GM20000 (cell line): ENCODE data around the gene INTS6L.
"Not testable (repeated sequence)": the region's sequence is repeated elsewhere in the genome, so short reads cannot be mapped to it uniquely, and the experiment has no call there.

Source experiments
- DNase-seq: peaks from one replicate; pipeline ENCODE4 v3.0.0; 2012; ENCODE audit warnings: low spot score
- CTCF ChIP-seq: IDR thresholded peaks from 2 replicates; pipeline ENCODE4 v1.5.1; 2012; ENCODE audit warnings: mild to moderate bottlenecking, control low read depth; ENCODE audit errors: extremely low read depth, missing control alignments

Gene INTS6L

GRCh38 chrX:135605906-135606305 is 85.4 kb downstream of the INTS6L start:
- no peak for TF ChIP-seq CTCF
- DNase-seq, result no peak

DNA sequence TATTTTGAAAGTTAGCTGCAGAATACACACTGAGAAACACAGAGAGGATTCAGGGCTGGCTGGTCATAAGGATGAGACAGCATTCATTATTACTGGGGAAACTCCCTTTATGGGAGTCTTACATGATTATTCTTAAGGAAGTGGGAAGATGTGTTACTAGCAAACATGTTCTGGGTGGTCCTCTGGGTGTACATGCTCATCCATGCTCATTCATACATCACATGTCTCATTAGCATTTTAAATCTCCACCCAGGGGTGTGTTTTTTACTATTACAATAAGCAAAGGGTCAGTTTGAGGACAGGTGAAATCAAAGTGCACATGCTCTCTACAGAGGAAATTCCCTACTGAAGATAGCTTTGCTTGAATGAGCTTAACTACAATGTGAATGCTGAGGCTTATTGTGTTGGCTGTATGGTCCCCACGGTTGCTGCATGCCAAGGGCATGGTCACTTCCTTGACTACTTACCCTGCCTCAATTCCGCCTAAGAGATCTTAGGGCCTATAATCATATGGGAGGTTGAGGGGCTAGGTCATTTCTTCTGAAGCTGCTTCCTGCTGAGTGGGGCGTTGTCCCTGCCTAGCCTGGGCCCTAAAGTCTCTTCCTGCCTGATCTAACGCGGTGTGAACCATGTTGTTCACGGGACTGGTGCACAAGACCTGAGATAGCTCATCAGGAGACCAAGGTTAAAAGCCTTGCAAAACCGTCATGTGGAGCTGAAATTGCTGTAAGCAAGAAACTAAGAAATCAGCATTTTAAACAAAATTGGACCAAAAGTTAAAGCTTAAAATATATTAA is 104.1 kb downstream of the INTS6L start:
- not testable (repeated sequence) for DNase-seq

DNA sequence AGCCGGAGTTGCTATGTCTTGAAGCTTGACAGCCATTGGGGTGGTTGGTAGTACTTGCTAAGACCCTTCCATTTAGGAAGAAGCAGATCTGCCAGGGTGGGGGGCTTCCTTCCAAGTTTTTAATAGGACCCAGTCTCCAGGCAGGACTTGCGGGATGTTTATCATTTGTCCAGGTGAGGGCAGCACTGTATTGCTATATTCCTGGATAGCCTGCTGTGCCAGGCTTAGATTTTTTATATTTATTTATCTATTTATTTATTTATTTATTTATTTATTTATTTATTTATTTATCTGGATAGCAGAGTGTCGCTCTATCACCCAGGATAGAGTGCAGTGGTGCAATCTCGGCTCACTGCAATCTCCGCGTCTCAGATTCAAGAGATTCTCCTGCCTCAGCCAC is 105.5 kb downstream of the INTS6L start:
- no peak for TF ChIP-seq CTCF
- no peak for DNase-seq

GRCh38 chrX:135629342-135629741 is 108.9 kb downstream of the INTS6L start:
- TF ChIP-seq CTCF, result no peak
- DNase-seq, result no peak
